Daoy (cell line): ENCODE data around the gene RPL37A. TPM values are rescaled to one million over a fixed set of nuclear protein-coding genes. Genes with fewer than 3 reads are reported as not detected.

Experiments used
- DNase-seq: peaks from one replicate; pipeline ENCODE4 v3.0.0-alpha.2; 2015; ENCODE audit warnings: low read depth
- total RNA-seq: library from RNA; depleted of rRNA; stranded (reverse); fragments of >200 nt; shearing (Covaris generic); gene quantifications from 2 replicates; pipeline ENCODE4 v1.2.3, GENCODE V29; 2014; rRNA removed

RPL37A gene
- total RNA-seq, 1 experiment from 2014 or later, result 2,086 TPM

DNA sequence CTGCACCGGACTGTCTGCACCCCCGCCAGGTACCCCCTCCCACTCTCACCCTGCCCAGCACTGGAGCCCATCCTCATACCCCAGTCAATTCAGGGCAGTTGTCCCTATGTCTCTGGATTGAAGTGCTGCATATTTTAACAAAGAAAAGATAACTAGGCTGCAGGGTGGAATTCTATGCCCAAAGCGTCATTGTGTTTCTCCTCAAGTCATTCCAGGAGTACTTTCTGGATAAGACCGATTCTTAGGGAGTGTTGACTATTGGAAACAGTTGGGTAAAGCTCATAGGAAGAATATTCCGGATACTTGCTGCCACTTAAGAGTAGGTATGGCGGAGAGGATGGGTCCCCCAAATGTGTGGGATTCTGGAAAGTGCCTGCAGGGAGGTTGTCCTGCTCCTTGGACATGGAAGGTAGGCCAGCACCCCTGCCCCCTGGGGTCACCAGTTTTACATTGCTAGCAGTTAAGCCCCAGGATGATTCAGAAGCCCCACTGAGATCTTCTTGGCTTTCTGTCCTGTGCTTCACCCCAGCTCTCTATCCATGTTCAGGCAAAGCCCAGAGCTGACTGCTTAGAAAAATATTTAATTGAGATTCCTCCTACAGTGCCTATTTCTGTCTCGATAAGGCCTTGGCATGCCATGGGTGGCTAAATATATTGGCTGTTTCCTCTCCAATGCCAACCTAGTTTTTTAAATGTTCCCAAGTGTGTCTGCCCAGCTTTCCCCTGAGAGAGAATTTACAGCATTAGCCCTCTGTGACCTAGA, 48.2 kb downstream of the RPL37A start:
- DNase-seq, result no peak

DNA sequence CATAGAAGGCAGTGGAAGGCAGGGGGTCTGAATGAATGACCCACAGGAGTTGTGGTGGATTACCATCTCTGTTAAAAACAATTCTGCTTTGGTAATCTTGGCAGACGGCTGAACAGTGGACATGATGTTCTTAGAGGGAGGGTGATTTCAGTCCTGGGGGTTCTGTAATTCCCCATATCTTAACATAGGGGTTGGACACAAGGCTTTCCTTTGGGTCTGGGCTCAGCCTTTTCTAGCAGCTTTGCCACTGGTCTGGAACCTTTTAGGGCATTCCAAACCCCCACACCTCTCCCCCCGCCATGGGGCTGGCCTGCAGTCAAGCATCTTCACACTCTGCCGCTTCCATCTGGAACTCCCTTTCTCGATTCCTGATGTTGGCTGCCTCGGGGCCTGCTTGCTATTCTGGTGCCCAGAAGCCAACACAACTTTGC, 50.3 kb downstream of the RPL37A start:
- DNase-seq, result no peak

DNA sequence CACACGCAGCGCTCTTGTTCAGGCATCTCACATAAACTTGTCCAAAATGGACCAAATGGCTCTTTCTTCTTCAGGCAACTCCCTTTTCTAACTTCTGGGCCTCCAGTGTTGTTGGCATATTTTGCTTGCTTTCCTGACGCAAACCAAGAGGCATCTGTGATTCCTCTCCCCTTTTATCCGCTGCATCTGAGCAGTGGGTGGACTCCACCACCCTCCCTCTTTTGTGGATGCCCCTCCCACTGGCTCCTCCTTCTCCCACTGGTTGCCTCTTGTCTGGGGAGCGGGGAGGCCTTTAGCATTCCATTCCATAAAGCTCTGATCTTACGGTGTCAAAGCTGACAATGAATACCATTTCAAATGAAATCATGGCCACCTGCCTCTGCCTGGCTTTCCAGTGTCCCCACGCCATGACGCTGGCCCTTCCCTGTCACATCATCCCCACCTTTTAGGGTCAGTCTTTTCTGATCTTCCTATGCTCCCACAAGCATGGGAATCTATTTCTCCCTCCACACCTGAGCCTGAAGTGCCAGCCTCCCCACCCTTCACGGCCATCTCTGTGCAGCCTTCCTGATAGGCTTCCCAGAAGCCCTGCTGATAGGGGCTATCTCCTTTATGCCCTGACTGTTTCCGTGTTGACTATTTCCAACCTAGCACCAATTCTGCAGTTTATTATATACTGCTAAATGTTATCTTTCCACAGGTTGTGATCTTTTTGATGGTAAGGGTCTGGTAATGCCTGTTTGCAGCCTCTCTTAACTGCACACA, 51.5 kb downstream of the RPL37A start:
- no peak for DNase-seq

DNA sequence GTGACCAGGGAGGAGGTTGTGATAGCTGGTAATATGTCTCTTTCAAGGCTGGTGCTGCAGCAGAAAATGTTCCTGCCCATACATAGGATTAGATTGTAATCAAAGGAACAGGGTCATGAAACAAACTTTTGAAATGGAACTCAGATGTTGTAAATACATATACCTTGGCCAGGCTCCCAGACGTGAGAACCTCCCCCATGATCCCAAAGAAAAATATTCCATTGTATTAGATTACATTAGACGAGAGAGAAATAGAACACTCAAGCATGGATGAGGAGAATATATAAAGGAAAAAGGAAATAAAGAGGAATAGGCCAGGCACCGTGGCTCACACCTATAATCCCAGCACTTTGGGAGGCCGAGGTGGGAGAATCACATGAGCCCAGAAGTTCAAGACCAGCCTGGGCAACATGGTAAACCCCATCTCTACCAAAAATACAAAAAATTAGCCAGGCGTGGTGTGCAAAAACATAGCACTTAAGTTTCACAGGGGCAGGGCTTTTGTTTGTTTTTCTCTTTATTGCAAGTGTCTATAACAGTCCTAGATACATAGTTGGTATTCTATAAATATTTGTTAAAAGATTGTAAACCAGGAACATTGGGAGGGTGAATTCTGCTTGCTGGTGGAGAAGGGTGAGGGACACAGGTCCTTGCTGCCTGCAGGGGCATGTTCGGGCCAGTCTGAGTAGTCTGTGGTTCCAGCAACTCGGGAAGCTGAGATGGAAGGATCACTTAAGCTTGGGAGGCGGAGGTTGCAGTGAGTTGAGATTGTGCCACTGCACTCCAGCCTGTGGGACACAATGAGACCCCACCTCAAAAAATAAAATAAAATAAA, 52.8 kb downstream of the RPL37A start:
- no peak for DNase-seq

DNA sequence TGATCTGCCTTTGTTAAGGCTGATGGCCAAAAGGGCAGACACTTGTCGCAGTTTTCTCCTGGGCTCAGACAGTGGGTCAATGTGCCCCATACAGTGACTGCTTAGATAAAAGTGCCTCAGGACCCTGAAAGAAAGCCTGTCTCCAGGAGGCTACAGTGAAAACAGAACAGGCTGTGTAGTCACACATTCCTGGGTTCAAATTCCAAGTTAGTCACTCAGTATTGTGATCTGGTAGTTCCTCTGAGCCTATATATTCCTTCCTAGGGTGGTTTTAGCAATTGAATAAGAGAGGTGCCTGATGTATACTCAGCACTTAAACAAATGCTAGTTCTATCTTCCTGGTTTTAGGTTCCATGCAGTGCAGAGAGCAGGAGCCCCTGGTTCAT, 54.4 kb downstream of the RPL37A start:
- no peak for DNase-seq

Other genes starting within 250 kb of the RPL37A start
- gene MARCHF4, start 126.4 kb upstream of the RPL37A start, total RNA-seq, result 4.1 and 4.8 TPM in 2 replicates
- gene SMARCAL1, start 86.4 kb upstream of the RPL37A start, total RNA-seq, result 3.2 and 3.8 TPM in 2 replicates
- 14.9 and 17.2 TPM in 2 replicates for gene IGFBP2, start 134.6 kb downstream of the RPL37A start, total RNA-seq
- 2.9 and 3.5 TPM in 2 replicates for gene IGFBP5, start 196.7 kb downstream of the RPL37A start, total RNA-seq